Prostate gland (tissue), 2 donors: ENCODE results near the gene PGR.

Source experiments
- CTCF ChIP-seq, 4 experiments: fragments of 200-600 bp in 2 of 4; fragments of 450-650 bp in 2 of 4; sonication (generic) in 2 of 4; IDR thresholded peaks; 1 replicate in 3 of 4; 2 replicates in 1 of 4; pipeline ENCODE4 v1.5.1; 2016 to 2019; ENCODE audit warnings: antibody characterized with exemption in 4 of 4, mild to moderate bottlenecking in 2 of 4, moderate library complexity in 2 of 4
- POLR2A ChIP-seq: fragments of 450-650 bp; IDR thresholded peaks from one replicate; pipeline ENCODE4 v1.6.1; 2016; ENCODE audit warnings: antibody characterized with exemption, mild to moderate bottlenecking
- POLR2AphosphoS5 ChIP-seq: sonication (generic); formaldehyde crosslinking; IDR thresholded peaks from one replicate; pipeline ENCODE4 v1.6.1; 2017; ENCODE audit warnings: antibody characterized with exemption

- TF ChIP-seq POLR2A (no peak), CTCF (IDR thresholded peaks at IDR 0.05) (no peak), POLR2AphosphoS5 (no peak)
These were observed 33.4 kb downstream of the PGR start for GRCh38 chr11:101096036-101096704.
